HG03571 (cell line): ENCODE results near the gene CDC20B.
"Not testable (repeated sequence)": the region's sequence is repeated elsewhere in the genome, so short reads cannot be mapped to it uniquely, and the experiment has no call there.

Experiments
- ATAC-seq: cut with Tn5 transposase; IDR thresholded peaks from one replicate; pipeline ENCODE4 v1.9.1; 2021; ENCODE audit not compliant: unreplicated experiment

CDC20B gene

DNA sequence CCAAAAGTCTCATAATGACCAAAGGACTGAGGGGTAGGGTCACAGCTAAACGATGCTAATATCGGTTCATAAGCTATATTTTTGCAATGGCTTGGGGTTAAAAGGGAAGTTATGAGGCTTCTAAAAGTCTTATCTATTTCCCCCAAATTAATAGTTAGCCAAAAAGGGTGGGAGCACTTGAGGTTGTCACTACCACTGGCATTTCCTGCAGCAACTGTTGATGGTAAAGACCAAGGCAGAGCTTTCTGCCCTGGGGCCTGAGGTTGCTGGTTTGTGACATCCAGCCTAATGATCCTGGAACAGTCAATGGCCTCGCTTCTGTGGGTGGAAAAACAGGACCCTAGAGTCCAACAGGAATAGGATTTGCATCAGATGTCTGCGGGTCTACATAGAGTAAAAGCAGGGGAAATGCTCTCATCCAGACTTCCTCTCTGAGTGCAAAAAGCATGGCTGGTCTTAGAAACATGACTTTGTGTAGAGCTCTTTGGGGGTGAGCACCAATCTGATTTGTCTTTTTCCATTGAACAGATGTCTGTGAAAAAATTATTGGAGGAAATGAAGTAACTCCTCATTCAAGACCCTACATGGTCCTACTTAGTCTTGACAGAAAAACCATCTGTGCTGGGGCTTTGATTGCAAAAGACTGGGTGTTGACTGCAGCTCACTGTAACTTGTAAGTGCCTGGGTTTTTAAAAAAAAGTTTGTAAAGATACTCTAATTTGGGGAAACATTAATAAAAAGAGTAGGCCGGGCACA, 67.9 kb downstream of the CDC20B start:
- no peak for ATAC-seq

DNA sequence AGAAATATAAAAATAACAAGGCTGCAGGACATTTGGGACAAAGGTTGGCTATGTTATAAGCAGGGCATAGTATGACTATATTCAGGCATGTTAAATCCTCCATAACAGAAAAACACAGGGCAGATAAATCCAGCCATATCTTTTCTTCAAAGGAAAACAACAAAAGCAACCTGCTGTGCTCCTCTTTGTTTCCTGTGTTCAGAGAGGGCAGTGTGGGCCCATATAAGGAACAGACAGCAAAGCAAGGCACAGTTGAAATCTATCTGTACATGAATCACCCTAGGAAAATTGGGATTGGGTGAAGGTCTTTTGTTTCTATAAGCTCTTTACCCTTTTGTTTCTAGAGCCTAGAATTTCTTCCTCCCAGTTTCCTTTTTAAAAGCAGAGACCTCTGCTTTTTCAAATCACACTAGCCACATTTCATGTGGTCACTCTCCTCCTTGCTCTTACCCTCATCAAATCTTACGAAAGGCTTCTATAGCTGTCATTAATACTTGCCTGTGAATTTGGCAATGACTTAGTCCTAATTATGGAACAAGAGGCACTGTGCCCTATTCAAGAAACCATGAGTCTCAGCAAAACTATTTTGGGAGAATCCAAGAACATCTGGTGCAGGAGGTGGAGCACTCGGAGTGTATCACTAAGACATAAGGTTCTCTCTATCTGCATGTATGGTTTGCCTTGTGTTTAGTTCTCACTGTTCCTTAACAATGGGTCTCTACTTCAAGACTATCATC, 68.8 kb downstream of the CDC20B start:
- no peak for ATAC-seq

DNA sequence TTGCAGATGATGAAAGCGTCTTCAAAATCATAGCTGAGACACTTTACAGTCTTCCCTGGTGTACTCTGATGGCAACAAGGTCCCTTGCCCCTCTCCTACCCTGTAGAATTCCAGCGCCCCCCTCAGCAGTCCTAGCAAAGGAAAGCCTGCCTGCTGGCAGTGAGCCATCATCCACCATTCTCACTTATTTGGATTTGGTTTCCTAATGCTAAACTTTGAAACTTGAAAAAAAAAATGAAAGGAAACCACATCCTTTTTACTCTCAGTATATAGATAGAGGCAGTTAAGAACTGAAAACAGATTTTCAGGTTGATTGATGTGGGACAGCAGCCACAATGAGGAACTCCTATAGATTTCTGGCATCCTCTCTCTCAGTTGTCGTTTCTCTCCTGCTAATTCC, 70.6 kb downstream of the CDC20B start, which contains the start of gene GZMA:
GZMA (plus strand) TSS at position 299 of the 400 bp plus-strand sequence; CDS start at position 336, 37 bp downstream.
- no peak for ATAC-seq

DNA sequence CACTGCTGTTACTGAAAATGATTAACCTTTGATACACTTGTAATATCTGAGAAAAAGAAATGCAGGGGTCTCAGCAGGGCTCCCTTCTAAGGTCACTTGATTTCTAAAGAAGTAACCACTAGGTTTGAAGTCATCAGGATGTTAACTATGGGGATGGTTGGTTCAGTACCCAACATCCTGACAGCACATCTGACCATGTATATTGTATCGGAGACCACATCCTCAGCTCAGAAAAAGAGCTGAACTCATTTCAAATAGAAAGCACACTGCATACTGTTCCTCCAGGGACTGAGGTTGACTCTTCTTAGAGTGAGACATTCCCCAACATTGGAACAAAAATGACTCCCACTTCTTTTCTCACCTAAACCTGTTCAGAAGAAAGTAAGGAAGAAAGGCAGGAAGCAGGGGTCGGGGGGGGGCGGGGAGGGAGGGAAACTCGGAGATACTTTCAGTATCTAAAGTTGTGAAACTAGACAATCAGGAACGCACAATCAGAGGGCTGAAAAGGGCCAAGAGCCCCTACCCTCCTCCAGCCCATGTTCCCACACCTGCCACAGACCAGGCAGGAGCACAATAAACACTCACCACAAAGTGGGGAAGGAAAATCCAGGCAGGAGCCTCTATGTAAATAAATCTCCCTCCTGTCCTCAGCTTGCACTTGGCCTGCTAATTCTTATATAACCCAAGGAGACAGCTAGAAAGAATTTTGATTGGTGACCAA, 71.3 kb downstream of the CDC20B start:
- ATAC-seq: no peak

DNA sequence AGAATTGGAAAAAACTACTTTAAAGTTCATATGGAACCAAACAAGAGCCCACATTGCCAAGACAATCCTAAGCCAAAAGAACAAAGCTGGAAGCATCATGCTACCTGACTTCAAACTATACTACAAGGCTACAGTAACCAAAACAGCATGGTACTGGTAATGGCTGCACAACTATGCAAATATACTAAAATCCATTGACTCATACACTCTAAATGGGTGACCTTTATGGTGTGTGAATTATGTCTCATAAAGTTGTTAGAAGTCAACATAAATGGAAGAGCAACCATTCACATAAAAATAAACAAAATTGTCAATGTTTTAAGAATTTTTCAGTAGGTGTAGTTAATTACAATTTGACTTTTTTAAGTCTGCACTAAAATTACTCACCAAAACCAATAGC, 71.8 kb downstream of the CDC20B start:
- ATAC-seq: not testable (repeated sequence)

DNA sequence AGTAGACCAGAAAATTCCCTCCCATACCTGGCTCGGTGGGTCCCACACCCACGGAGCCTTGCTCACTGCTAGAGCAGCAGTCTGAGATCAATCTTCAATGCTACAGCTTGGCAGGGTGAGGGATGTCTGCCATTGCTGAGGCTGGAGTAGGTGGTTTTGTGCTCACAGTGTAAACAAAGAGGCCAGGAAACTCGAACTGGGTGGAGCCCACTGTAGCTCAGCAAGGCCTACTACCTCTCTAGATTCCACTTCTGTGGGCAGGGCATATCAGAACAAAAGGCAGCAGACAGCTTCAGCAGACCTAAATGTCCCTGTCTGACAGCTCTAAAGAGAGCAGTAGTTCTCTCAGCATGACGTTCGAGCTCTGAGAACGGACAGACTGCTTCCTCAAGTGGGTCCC, 76.1 kb downstream of the CDC20B start:
- ATAC-seq: no peak

DNA sequence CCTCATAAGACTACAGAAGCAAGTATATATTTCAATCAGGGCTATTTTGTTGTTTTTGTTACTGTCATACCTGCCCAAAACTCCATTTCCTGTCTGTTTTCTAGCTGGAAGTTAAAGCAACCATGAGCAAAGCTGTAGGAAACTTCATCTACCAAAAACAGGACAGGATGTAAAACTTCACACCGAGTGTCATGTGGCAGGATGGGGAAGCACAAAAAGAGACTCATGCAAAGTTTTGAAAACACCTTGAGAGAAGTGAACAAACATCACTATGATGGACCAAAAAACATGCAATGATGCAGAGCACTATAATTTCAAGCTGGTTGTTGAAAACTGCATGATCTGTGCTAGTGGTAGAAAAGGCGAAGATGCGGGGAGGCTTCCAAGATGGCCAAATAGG, 76.8 kb downstream of the CDC20B start:
- ATAC-seq: no peak

DNA sequence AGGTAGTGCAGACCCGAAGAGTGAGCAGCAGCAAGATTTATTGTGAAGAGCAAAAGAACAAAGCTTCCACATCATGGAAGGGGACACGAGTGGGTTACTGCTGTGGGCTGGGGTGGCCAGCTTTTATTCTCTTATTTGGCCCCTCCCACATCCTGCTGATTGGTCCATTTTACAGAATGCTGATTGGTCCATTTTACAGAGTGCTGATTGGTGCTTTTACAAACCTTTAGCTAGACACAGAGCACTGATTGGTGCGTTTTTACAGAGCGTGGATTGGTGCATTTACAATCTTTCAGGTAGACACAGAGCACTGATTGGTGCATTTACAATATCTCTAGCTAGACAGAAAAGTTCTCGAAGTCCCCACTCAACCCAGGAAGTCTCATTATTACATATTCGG, 82.0 kb downstream of the CDC20B start:
- not testable (repeated sequence) for ATAC-seq

DNA sequence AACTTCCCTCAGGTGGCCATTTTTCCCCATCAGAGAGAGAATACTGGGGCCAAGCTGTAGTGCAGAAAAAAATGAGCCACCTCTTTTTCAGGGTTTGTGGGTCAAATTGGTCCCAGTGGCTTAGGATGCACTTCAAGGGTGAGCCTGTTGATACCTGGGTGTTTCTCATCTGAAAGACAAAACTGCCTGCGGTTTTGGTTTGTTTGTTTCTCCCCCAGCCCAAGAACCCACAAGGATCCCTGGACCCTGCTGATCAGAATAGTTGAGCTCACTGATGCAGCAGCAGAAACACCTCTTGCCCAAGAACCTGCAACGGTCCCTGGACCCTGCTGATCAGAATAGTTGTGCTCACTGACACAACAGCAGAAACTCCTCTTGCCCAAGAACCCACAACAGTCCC, 83.7 kb downstream of the CDC20B start:
- not testable (repeated sequence) for ATAC-seq

DNA sequence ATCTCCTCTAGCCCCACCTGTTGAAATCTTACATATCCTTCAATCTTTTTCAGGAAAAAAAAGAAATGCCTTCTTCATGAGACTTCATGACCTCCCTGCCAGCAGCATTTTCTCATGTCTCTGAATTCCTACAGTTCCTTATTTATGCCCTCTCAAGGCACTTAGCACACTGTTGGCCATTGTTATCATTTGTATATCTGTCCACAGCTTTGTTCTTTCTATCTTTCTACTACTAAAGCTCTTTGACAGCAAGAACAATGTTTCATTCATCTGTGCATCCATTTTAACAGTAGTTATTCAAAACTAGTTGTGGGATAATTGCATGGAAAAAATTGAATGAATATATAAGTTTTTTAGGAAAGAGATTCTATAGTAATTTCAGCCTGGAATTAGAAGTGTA, 91.4 kb downstream of the CDC20B start:
- ATAC-seq: no peak

DNA sequence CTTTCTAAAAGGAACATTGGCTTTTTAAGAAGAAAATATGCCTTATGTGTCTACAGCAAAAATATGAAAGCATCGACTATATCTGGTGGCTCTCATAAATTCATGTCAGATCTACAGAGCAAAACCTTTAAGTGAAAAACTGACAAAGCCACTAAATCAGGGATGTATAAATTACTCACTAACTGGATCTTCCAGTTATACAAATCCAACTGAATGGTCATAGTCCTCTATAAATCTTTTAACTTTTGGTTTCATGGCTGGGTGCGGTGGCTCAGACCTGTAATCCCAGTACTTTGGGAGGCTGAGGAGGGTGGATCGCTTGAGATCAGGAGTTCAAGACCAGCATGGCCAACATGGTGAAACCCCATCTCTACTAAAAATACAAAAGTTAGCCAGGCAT, 99.8 kb downstream of the CDC20B start:
- ATAC-seq: no peak

DNA sequence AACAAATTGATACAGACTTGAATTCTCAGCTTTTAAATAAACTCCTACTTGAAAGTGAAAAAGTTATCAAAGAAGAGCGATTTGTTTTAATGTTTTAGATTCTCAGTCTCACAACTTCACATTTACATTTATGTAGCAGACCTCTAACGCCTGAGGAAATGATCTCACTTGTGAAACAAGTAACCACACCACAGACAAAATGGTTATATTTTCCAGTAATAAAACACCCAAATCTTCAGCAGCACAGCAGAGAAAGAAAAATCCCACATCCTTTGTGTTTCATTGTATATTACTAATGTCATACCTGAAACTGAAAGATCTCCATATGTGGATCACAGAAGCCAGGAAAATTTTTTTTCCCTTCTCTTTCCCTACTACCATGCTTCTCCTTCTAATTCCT, 100.3 kb downstream of the CDC20B start:
- no peak for ATAC-seq

DNA sequence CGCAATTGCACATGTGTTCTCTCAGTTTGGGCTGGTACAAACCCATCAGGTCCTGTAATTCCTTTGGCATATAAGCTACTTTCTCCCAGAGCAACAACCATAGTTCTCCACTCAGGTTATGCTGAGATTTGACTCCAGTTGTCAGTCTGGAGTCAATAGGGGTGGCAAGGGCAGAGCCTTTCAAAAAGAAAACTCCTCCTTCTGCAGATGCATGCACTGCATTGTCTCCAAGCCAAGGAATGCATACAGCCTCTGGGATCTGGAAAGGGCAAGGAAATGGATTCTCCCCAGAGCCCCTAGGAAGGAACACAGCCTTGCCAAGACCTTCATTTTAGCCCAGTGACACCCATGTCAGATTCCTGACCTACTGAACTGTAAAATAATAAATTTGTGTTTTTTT, 101.6 kb downstream of the CDC20B start:
- no peak for ATAC-seq

DNA sequence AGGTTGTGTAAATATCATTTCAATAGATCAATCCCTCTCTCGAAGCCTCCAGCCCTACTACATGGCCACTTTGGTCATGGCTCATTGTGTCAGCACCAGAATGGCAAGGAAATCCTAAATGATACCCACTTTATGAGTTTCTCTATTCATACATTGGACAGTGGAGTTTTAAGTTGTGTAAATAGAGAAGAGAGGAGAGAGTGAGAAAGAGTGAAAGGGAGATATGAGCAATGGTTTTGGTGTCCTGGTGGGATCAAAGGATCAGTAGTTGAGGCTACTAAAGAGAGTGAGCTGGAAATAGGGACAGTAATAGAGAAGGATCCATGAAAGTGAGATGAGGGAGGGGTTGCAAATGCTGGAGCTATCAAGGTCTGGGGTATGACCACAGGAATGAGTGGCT, 102.0 kb downstream of the CDC20B start:
- ATAC-seq: no peak

DNA sequence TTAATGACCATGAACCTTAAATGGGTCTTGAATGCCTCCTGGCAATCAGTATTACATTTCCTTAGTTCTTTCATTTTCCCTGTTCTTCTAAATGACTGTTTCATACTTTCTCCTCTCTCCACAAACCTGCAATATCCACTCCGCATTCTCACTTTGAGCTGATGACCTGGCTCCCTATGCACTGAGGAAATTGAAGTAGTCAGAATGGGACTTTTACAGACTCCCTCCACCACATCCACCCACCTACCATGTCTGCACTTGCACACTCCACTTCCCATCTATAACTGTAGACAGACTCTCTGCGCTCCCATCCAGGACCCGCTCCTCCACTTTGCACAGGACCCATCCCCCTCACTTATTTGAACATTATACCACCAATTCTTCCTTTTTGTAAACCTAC, 106.7 kb downstream of the CDC20B start:
- no peak for ATAC-seq

DNA sequence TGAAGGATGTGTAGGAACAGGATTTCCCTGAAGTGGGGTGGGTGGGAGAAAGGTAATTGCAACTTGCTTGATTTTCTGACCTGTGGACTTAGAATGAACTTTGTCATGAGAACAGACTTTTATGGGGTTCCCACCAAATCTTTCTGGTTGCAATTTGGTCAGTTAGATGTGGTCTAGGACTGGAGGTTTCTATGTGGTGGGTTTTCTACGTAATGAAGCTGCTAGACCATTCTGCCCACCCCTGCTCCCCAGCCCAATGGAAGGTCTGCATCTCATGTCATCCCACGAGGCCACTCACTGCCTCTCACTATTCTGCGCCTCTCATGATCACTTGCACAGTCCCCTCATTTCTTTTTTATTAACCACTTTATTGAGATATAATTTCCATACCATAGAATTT, 108.5 kb downstream of the CDC20B start:
- ATAC-seq: no peak

DNA sequence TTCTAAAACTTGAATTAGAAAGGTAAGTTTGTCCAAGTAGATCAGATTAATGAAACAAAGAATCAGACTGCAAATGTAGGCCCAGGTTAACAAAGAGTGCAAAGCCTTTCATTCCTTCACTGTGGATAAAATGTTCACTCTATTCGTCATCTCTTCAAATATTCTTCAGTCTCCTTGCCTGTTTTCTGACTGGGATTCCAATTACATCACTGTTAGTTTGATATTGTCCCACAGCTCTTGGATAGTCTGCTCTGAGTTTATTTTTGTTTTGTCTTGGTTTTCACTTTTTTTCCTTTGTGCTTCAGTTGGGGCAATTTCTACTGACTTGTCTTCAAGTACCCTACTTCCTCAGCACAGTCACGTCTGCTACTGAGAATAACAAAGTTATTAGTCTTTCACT, 109.1 kb downstream of the CDC20B start:
- ATAC-seq: no peak

DNA sequence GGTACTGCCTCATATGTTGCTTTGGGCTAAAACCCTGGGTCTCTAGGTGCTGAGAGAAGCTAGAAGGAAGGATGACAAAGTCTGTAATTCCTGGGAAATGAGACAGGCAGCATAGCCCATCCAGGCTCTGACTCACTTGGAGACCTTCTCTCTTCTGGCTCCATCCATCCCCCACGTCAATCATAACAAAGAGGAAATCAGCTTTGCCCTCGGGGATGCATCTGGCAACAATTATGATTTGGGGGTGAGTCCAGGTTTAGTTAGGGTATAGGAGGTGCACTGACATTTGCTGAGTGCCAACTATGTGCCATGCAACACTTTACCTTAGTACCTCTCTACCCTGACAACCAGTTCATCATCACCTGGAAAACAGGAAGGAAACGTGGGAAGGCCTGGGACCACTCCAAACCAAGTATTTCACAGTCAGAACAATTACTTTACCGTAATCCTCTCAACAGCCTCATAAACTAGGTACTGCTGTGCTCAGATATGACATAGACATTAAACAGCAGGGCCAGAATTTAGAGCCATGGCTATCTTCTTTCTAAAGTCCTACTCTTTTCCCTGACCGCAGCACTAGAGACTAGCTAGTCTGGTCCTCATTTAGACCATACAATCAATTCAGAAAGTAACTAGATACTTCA, 109.6 kb downstream of the CDC20B start:
- no peak for ATAC-seq
